GM19238 (cell line): ENCODE measurements around the gene NHERF1.

ENCODE experiments used
- DNase-seq: peaks from one replicate; pipeline ENCODE4 v3.0.0; 2011; ENCODE audit warnings: low spot score; ENCODE audit not compliant: insufficient read length

The NHERF1 gene

GRCh38 chr17:74732042-74732867 is 16.2 kb upstream of the NHERF1 start:
- DNase-seq, result no peak

GRCh38 chr17:74733365-74734122 is 14.9 kb upstream of the NHERF1 start:
- DNase-seq, result no peak

- no peak for DNase-seq
These were observed 14.2 kb upstream of the NHERF1 start for GRCh38 chr17:74734256-74734655.

GRCh38 chr17:74736513-74737298 is 11.7 kb upstream of the NHERF1 start, which contains the start of gene RAB37:
TSS of gene RAB37 (plus strand) at chr17:74737256. CDS start at chr17:74737273, 17 bp downstream.
- no peak for DNase-seq

GRCh38 chr17:74737299-74738050 is 11.0 kb upstream of the NHERF1 start:
- no peak for DNase-seq

GRCh38 chr17:74738051-74738996 is 10.1 kb upstream of the NHERF1 start:
- DNase-seq, result peak; percentile 76

- no peak for DNase-seq
These were observed 9.1 kb upstream of the NHERF1 start for GRCh38 chr17:74739227-74739831.

- DNase-seq, result no peak
These were observed 8.3 kb upstream of the NHERF1 start for GRCh38 chr17:74740173-74740572.

- no peak for DNase-seq
These were observed 7.6 kb upstream of the NHERF1 start for GRCh38 chr17:74740641-74741387.

GRCh38 chr17:74742153-74742515 is 6.3 kb upstream of the NHERF1 start:
- DNase-seq, result peak; percentile 67

GRCh38 chr17:74742978-74743545 is 5.4 kb upstream of the NHERF1 start:
- no peak for DNase-seq

- DNase-seq, result no peak
These were observed 4.7 kb upstream of the NHERF1 start for GRCh38 chr17:74743755-74744154.

- DNase-seq, result no peak
These were observed 4.1 kb upstream of the NHERF1 start for GRCh38 chr17:74744349-74744713.

- peak; percentile 72 for DNase-seq
These were observed 3.5 kb upstream of the NHERF1 start for GRCh38 chr17:74744714-74745547.

GRCh38 chr17:74745548-74746177 is 2.8 kb upstream of the NHERF1 start:
- no peak for DNase-seq

GRCh38 chr17:74746376-74746775 is 2.1 kb upstream of the NHERF1 start:
- DNase-seq, result no peak

- DNase-seq, result no peak
These were observed 1.5 kb upstream of the NHERF1 start for GRCh38 chr17:74746922-74747321.
